Uterus (tissue), 2 donors: ENCODE measurements around the gene BHLHA15.

Experiments used
- POLR2A ChIP-seq, 2 donors: fragments of 450-650 bp; IDR thresholded peaks; one replicate each; pipeline ENCODE4 v1.6.1; 2016; ENCODE audit warnings: antibody characterized with exemption in 2 of 2, mild to moderate bottlenecking in 1 of 2, moderate library complexity in 1 of 2
- TF ChIP-seq, protein P1 (sequence below), 4 experiments: fragments of 200-600 bp in 2 of 4; fragments of 450-650 bp in 2 of 4; sonication (generic) in 2 of 4; IDR thresholded peaks; one replicate each; pipeline ENCODE4 v1.5.1; 2016 to 2019; ENCODE audit warnings: antibody characterized with exemption in 4 of 4, mild to moderate bottlenecking in 2 of 4, moderate library complexity in 1 of 4

DNA sequence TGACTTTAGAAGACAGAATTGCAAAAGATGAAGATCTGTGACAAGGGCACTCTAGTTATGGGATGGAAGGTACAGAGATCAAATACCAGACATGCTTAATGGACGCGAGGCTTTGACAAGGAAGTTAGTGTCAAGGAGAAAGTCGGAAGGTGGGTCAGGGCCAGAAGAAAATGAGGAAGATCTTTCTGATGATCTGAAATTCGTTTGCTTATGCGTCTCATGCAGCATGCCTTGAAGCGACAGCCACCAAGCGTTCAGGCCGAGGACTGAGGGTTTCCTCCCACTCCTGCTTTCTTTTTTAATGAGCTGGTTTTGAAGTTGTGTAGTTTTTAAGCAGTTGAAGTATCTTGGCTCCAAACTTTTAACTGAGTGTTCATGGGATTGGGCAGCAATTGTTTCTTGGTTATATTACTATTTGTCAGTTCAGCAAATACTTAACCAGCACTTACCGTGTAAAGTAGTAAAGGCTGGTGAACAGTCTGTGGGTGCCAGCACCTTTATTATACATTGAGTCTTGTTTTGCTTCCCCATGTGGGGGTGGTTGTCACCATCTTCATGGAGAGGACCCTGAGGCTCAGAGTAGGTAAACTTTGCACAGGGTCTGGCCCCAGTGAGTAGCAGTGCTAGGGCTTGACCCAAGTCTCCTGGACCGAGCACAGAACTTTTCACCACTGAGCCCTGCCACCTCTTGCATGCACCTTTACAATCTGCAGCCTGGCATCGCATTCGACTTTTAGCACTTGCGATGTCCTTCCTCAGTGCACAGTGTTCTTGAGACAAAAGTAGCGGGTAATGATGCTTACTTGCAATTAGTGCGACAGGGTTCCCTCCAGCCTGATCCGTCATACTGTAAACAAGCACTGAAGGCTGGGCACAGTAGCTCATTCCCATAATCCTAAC is 14.3 kb upstream of the BHLHA15 start:
- TF ChIP-seq, protein P1, sequence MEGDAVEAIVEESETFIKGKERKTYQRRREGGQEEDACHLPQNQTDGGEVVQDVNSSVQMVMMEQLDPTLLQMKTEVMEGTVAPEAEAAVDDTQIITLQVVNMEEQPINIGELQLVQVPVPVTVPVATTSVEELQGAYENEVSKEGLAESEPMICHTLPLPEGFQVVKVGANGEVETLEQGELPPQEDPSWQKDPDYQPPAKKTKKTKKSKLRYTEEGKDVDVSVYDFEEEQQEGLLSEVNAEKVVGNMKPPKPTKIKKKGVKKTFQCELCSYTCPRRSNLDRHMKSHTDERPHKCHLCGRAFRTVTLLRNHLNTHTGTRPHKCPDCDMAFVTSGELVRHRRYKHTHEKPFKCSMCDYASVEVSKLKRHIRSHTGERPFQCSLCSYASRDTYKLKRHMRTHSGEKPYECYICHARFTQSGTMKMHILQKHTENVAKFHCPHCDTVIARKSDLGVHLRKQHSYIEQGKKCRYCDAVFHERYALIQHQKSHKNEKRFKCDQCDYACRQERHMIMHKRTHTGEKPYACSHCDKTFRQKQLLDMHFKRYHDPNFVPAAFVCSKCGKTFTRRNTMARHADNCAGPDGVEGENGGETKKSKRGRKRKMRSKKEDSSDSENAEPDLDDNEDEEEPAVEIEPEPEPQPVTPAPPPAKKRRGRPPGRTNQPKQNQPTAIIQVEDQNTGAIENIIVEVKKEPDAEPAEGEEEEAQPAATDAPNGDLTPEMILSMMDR (IDR thresholded peaks at IDR 0.05) = no peak
- no peak for TF ChIP-seq POLR2A (IDR thresholded peaks at IDR 0.05)
